OCI-LY1 (cell line): Measurements from ENCODE around the gene FGF14.

ENCODE experiments used
- H2AFZ ChIP-seq: fragments of 200-600 bp; sonication (generic), shearing (Covaris generic); 2 replicates; pipeline ENCODE4 v1.6.0; 2014; ENCODE audit warnings: antibody characterized with exemption, mild to moderate bottlenecking, low read length
- H3F3A ChIP-seq: fragments of 200-600 bp; sonication (generic), shearing (Covaris generic); 2 replicates; pipeline ENCODE4 v1.6.0; 2014; ENCODE audit warnings: mild to moderate bottlenecking, antibody characterized with exemption, low read length, moderate library complexity; ENCODE audit not compliant: insufficient read depth
- H3K27ac ChIP-seq: fragments of 200-600 bp; sonication (generic); 2 replicates; pipeline ENCODE4 v1.5.1; 2014; ENCODE audit warnings: low read length, mixed run types, mild to moderate bottlenecking, low read depth; ENCODE audit not compliant: poor library complexity, severe bottlenecking
- H3K27me3 ChIP-seq: fragments of 200-600 bp; sonication (generic); 2 replicates; pipeline ENCODE4 v1.6.0; 2014; ENCODE audit warnings: antibody characterized with exemption, mild to moderate bottlenecking, low read length, moderate library complexity; ENCODE audit not compliant: insufficient read depth
- H3K36me3 ChIP-seq: fragments of 200-600 bp; sonication (generic); 2 replicates; pipeline ENCODE4 v1.6.1; 2014; ENCODE audit warnings: mild to moderate bottlenecking, antibody characterized with exemption, low read length, moderate library complexity, mixed read lengths; ENCODE audit not compliant: insufficient read depth
- H3K4me1 ChIP-seq: fragments of 200-600 bp; sonication (generic); 2 replicates; pipeline ENCODE4 v1.5.1; 2014; ENCODE audit warnings: mild to moderate bottlenecking, low read length, moderate library complexity; ENCODE audit not compliant: insufficient read depth, severe bottlenecking
- H3K4me2 ChIP-seq: fragments of 200-600 bp; sonication (generic), shearing (Covaris generic); 2 replicates; pipeline ENCODE4 v1.6.1; 2014; ENCODE audit warnings: low read length
- H3K4me3 ChIP-seq: fragments of 200-600 bp; sonication (generic); 2 replicates; pipeline ENCODE4 v1.5.1; 2014; ENCODE audit warnings: low read length, low read depth, mild to moderate bottlenecking, mixed read lengths; ENCODE audit not compliant: poor library complexity, severe bottlenecking
- H3K79me2 ChIP-seq: fragments of 200-600 bp; shearing (Covaris generic); 2 replicates; pipeline ENCODE4 v1.6.1; 2016; ENCODE audit warnings: mixed run types, low read length, mixed read lengths; ENCODE audit not compliant: insufficient read depth
- H3K9ac ChIP-seq: fragments of 200-600 bp; sonication (generic), shearing (Covaris generic); 2 replicates; pipeline ENCODE4 v1.6.1; 2014; ENCODE audit warnings: mild to moderate bottlenecking, low read length, mixed read lengths
- H3K9me2 ChIP-seq: fragments of 200-600 bp; sonication (generic), shearing (Covaris generic); 2 replicates; pipeline ENCODE4 v1.6.1; 2014; ENCODE audit warnings: low read depth, mild to moderate bottlenecking, low read length, mixed read lengths
- H3K9me3 ChIP-seq: fragments of 200-600 bp; shearing (Covaris generic); 2 replicates; pipeline ENCODE4 v1.6.1; 2014; ENCODE audit warnings: low read length, mixed read lengths
- H4K20me1 ChIP-seq: fragments of 200-600 bp; sonication (generic), shearing (Covaris generic); 2 replicates; pipeline ENCODE4 v1.6.0; 2016; ENCODE audit warnings: mild to moderate bottlenecking, low read length; ENCODE audit not compliant: insufficient read depth
- EZH2 ChIP-seq: fragments of 200-600 bp; sonication (generic), shearing (Covaris generic); IDR thresholded peaks from 2 replicates; pipeline ENCODE4 v1.8.0; 2017; ENCODE audit warnings: borderline replicate concordance, mixed run types, mild to moderate bottlenecking, antibody characterized with exemption, low read length, moderate library complexity, mixed read lengths
- TF ChIP-seq, protein P1 (sequence below): fragments of 200-600 bp; sonication (generic), shearing (Covaris generic); IDR thresholded peaks from 2 replicates; pipeline ENCODE4 v1.5.1; 2017; ENCODE audit warnings: mild to moderate bottlenecking, antibody characterized with exemption, low read length, moderate library complexity, mixed read lengths

FGF14 gene

DNA sequence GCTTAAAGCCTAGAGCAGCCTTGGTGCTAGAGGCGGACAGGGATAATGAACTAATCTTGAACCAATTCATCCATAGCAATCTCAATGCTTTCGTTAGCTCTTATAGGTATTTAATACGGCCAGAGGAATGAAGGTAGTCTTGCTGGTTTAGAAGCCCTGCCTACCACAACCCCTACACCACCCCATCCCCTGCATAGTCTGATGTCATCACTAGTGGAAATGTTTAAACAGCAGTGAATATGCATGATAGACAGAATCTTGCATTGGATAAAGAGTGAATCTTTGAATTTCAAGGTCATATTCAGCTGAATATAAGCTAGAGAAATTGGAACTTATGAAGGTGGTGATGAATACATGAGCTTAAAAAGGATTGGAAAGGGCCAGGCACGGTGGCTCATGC lies 627.5 kb downstream of the FGF14 start:
- Histone ChIP-seq H3F3A (no peaks in the 10 kb centered on the region), H3K27me3 (no peaks in the 10 kb centered on the region; the same call in 1 of the 2 replicates), H3K9me2 (no peaks in the 10 kb centered on the region), H3K4me3 (no peak overlapping the region), H3K36me3 (no peaks in the 10 kb centered on the region), H4K20me1 (no peaks in the 10 kb centered on the region), H3K4me2 (no peak overlapping the region), H3K79me2 (no peaks in the 10 kb centered on the region), H2AFZ (no peak overlapping the region), H3K4me1 (no peaks in the 10 kb centered on the region), H3K27ac (no peak overlapping the region), H3K9ac (no peak overlapping the region), H3K9me3 (no peaks in the 10 kb centered on the region)
- no peak for TF ChIP-seq EZH2
- TF ChIP-seq, protein P1, sequence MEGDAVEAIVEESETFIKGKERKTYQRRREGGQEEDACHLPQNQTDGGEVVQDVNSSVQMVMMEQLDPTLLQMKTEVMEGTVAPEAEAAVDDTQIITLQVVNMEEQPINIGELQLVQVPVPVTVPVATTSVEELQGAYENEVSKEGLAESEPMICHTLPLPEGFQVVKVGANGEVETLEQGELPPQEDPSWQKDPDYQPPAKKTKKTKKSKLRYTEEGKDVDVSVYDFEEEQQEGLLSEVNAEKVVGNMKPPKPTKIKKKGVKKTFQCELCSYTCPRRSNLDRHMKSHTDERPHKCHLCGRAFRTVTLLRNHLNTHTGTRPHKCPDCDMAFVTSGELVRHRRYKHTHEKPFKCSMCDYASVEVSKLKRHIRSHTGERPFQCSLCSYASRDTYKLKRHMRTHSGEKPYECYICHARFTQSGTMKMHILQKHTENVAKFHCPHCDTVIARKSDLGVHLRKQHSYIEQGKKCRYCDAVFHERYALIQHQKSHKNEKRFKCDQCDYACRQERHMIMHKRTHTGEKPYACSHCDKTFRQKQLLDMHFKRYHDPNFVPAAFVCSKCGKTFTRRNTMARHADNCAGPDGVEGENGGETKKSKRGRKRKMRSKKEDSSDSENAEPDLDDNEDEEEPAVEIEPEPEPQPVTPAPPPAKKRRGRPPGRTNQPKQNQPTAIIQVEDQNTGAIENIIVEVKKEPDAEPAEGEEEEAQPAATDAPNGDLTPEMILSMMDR, result no peak

DNA sequence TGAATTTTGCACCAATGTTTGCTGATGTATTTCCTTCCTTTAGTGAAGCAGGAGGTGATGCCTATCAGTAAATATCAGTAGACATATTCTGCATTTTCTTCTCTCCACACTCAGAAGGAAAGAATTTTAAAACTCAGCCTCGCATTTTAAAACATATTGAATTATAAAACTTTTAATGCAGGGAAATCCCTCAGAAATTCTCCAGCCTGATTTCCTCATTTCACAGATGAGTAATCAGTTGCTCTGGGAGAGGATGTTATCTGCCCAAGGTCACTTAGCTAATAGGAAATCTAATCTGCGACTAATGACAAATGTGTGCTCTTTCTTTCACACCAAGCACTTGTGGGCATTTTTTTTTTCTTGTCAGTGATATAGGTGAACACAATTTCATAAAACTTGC lies 628.8 kb downstream of the FGF14 start:
- Histone ChIP-seq H3K27ac (no peak overlapping the region), H3K4me2 (no peak overlapping the region), H3K4me1 (no peaks in the 10 kb centered on the region), H3K9ac (no peak overlapping the region), H3K9me2 (no peaks in the 10 kb centered on the region), H2AFZ (no peak overlapping the region), H3K27me3 (no peaks in the 10 kb centered on the region), H3K79me2 (no peaks in the 10 kb centered on the region), H3K9me3 (no peaks in the 10 kb centered on the region), H3F3A (no peaks in the 10 kb centered on the region), H3K36me3 (no peaks in the 10 kb centered on the region), H4K20me1 (no peaks in the 10 kb centered on the region), H3K4me3 (no peak overlapping the region)
- TF ChIP-seq, protein P1, result no peak
- TF ChIP-seq EZH2, result no peak

DNA sequence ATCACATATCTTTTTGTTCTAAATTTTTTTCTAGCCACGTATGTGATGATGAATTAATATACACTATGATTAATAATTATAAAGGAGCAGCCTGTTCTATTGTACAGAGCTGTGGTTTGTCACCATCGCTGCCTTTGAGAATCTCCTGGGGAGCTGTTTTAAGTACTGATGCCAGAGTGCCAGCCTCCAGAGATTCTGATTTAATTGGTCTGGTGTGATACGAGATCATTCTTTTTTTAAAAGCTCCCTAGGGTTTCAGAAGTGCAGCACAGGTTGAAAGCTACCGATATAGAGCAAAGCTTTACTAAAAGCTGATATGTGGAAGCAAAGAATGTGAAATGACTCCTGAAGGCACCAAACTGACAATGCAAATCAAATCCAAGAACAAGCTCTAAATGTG lies 634.7 kb downstream of the FGF14 start:
- no peak overlapping the region for H2AFZ ChIP-seq
- no peaks in the 10 kb centered on the region for H3F3A ChIP-seq
- no peak for TF ChIP-seq EZH2
- TF ChIP-seq, protein P1, result no peak
- H3K79me2 ChIP-seq, result no peaks in the 10 kb centered on the region
- H3K36me3 ChIP-seq, result no peaks in the 10 kb centered on the region
- no peak overlapping the region for H3K27ac ChIP-seq
- no peaks in the 10 kb centered on the region for H3K9me3 ChIP-seq
- no peak overlapping the region for H3K4me2 ChIP-seq
- H3K4me1 ChIP-seq, result no peaks in the 10 kb centered on the region
- no peak overlapping the region for H3K9ac ChIP-seq
- no peaks in the 10 kb centered on the region for H4K20me1 ChIP-seq
- H3K4me3 ChIP-seq, result no peak overlapping the region
- H3K9me2 ChIP-seq, result no peaks in the 10 kb centered on the region
- H3K27me3 ChIP-seq, result no peaks in the 10 kb centered on the region
